HepG2 (cell line): ENCODE results near the gene DPP7. TPM values are rescaled to one million over a fixed set of nuclear protein-coding genes. Genes with fewer than 3 reads are reported as not detected.

Experiments
- AGO1 ChIP-seq: fragments of 200-400 bp; formaldehyde crosslinking; IDR thresholded peaks from 2 replicates; pipeline ENCODE4 v1.6.1; 2017; ENCODE audit warnings: mild to moderate bottlenecking, low read depth, low read length, moderate library complexity; ENCODE audit not compliant: poor library complexity, severe bottlenecking
- CENPX ChIP-seq: sonication (generic); formaldehyde crosslinking; IDR thresholded peaks from 2 replicates; pipeline ENCODE4 v1.9.0; 2021; ENCODE audit warnings: mild to moderate bottlenecking, missing genetic modification reagents, moderate library complexity
- CHD2 ChIP-seq: IDR thresholded peaks from 2 replicates; pipeline ENCODE4 v1.6.1; 2011; ENCODE audit warnings: low read depth, low read length, improper control_type of control experiment
- CREBL2 ChIP-seq: sonication (generic); formaldehyde crosslinking; IDR thresholded peaks from 2 replicates; pipeline ENCODE4 v1.8.1; 2023; ENCODE audit warnings: missing genetic modification reagents, mild to moderate bottlenecking, borderline replicate concordance
- DNMT3B ChIP-seq: conservative IDR thresholded peaks from 2 replicates; pipeline ENCODE4 v1.6.1; 2016; ENCODE audit warnings: missing biosample characterization, control low read depth
- ELF3 ChIP-seq: IDR thresholded peaks from 2 replicates; pipeline ENCODE4 v1.6.1; 2016; ENCODE audit warnings: missing genetic modification reagents, missing compliant biosample characterization
- HNF1A ChIP-seq, 2 experiments: sonication (generic) in 1 of 2; formaldehyde crosslinking in 1 of 2; IDR thresholded peaks; 2 replicates each; pipeline versions ENCODE4 v1.4.0 to v1.6.1; 2016 to 2020; ENCODE audit warnings: borderline replicate concordance in 1 of 2, low read depth in 1 of 2, mild to moderate bottlenecking in 1 of 2, missing genetic modification reagents in 1 of 2
- KLF13 ChIP-seq: sonication (generic); formaldehyde crosslinking; IDR thresholded peaks from 2 replicates; pipeline ENCODE4 v1.4.0; 2020; ENCODE audit warnings: mild to moderate bottlenecking, missing genetic modification reagents
- MBNL3 ChIP-seq: fragments of 250-450 bp; sonication (Bioruptor Pico); conservative IDR thresholded peaks from 2 replicates; pipeline ENCODE4 v1.8.0; 2022; ENCODE audit warnings: mild to moderate bottlenecking, inconsistent platforms
- MEIS1 ChIP-seq: sonication (generic); formaldehyde crosslinking; IDR thresholded peaks from 2 replicates; pipeline ENCODE4 v1.9.0; 2021; ENCODE audit warnings: mild to moderate bottlenecking, missing genetic modification reagents, moderate library complexity, borderline replicate concordance
- NBN ChIP-seq: fragments of 450-650 bp; conservative IDR thresholded peaks from 2 replicates; pipeline ENCODE4 v1.6.1; 2017
- NR2C2 ChIP-seq: sonication (generic); formaldehyde crosslinking; IDR thresholded peaks from 2 replicates; pipeline ENCODE4 v1.4.0; 2020; ENCODE audit warnings: missing genetic modification reagents, mild to moderate bottlenecking, moderate library complexity, borderline replicate concordance
- RARG ChIP-seq: sonication (generic); formaldehyde crosslinking; IDR thresholded peaks from 2 replicates; pipeline ENCODE4 v1.4.0; 2020; ENCODE audit warnings: low read depth, mild to moderate bottlenecking, missing genetic modification reagents
- TEAD3 ChIP-seq: optimal IDR thresholded peaks from 2 replicates; pipeline ENCODE3; 2016; ENCODE audit warnings: borderline replicate concordance
- TMF1 ChIP-seq: sonication (generic); formaldehyde crosslinking; IDR thresholded peaks from 2 replicates; pipeline ENCODE4 v1.8.1; 2022; ENCODE audit warnings: low read depth, missing genetic modification reagents
- ZNF30 ChIP-seq: sonication (generic); formaldehyde crosslinking; IDR thresholded peaks from 2 replicates; pipeline ENCODE4 v1.5.0; 2020; ENCODE audit warnings: mild to moderate bottlenecking, missing genetic modification reagents
- ZNF34 ChIP-seq: sonication (generic); formaldehyde crosslinking; IDR thresholded peaks from 2 replicates; pipeline ENCODE4 v1.4.0; 2020; ENCODE audit warnings: mild to moderate bottlenecking, missing genetic modification reagents, borderline replicate concordance
- ZNF562 ChIP-seq: sonication (generic); formaldehyde crosslinking; IDR thresholded peaks from 2 replicates; pipeline ENCODE4 v1.8.0; 2022; ENCODE audit warnings: missing genetic modification reagents, borderline replicate concordance
- ZNF567 ChIP-seq: sonication (generic); formaldehyde crosslinking; IDR thresholded peaks from 2 replicates; pipeline ENCODE4 v1.8.1; 2023; ENCODE audit warnings: mild to moderate bottlenecking, missing genetic modification reagents, borderline replicate concordance
- ZNF678 ChIP-seq: sonication (generic); formaldehyde crosslinking; IDR thresholded peaks from 2 replicates; pipeline ENCODE4 v1.4.0; 2020; ENCODE audit warnings: mild to moderate bottlenecking, missing genetic modification reagents
- ZNF839 ChIP-seq: sonication (generic); formaldehyde crosslinking; IDR thresholded peaks from 2 replicates; pipeline ENCODE4 v1.4.0; 2020; ENCODE audit warnings: missing genetic modification reagents, mild to moderate bottlenecking, borderline replicate concordance
- ZSCAN20 ChIP-seq: sonication (generic); formaldehyde crosslinking; IDR thresholded peaks from 2 replicates; pipeline ENCODE4 v1.4.0; 2020; ENCODE audit warnings: missing genetic modification reagents, mild to moderate bottlenecking, borderline replicate concordance
- polyA plus RNA-seq, 8 experiments: library from polyadenylated mRNA; depleted of rRNA in 3 of 8; stranded (reverse) in 7 of 8; unstranded in 1 of 8; fragments of >200 nt; fragmentation: Illumina TruSeq in 4 of 8; extraction: Trizol in 4 of 8; gene quantifications; 2 replicates each; pipeline versions ENCODE4 v1.2.1 to v1.2.3, GENCODE V29; 2011 to 2016; ENCODE audit warnings: low read depth in 4 of 8, missing spikeins in 1 of 8, mixed read lengths in 1 of 8; ENCODE audit not compliant: insufficient read depth in 1 of 8
- total RNA-seq, 5 experiments: library from RNA; depleted of rRNA; stranded (reverse); fragments of >200 nt; fragmentation: Illumina TruSeq; extraction: Trizol; gene quantifications; 2 replicates each; pipeline ENCODE4 v1.2.3, GENCODE V29; 2016; ENCODE audit warnings: low read depth in 1 of 5
- TF ChIP-seq, protein P1 (sequence below): sonication (generic); formaldehyde crosslinking; IDR thresholded peaks from 2 replicates; pipeline ENCODE4 v1.8.0; 2022; ENCODE audit warnings: missing genetic modification reagents, mild to moderate bottlenecking, borderline replicate concordance
- TF ChIP-seq, protein P2 (sequence below): sonication (generic); formaldehyde crosslinking; IDR thresholded peaks from 2 replicates; pipeline ENCODE4 v1.8.1; 2023; ENCODE audit warnings: mild to moderate bottlenecking, moderate library complexity, missing genetic modification reagents

DPP7 gene
- total and polyA plus RNA-seq, 2 of the 13 experiments (the other 11 are each of a cell fraction or from before 2014, with no cell fraction given), result 1.2 to 4.5 TPM

- TF ChIP-seq AGO1 (peak; percentile 14), CHD2 (no peak), ZNF567 (CRISPR knock-in tag) (no peak), ZNF34 (CRISPR knock-in tag) (no peak), DNMT3B (CRISPR knock-in tag) (no peak), HNF1A (IDR thresholded peaks at IDR 0.05; ENCODE audit: low read depth) (no peak), HNF1A (CRISPR knock-in tag; IDR thresholded peaks at IDR 0.05; ENCODE audit: borderline replicate concordance) (no peak), ZNF562 (CRISPR knock-in tag) (no peak), RARG (no peak), NBN (no peak), MBNL3 (CRISPR knock-in tag) (no peak), CENPX (CRISPR knock-in tag) (no peak), TMF1 (CRISPR knock-in tag) (no peak), ZNF678 (CRISPR knock-in tag) (peak; percentile 89; the same call in 1 of the 2 replicates), ELF3 (CRISPR knock-in tag) (0 out of 2 replicates have a peak, but pooled peaks have one; percentile 2), TEAD3 (peak; percentile 20), MEIS1 (CRISPR knock-in tag) (no peak), NR2C2 (peak; percentile 51; the same call in 1 of the 2 replicates), KLF13 (0 out of 2 replicates have a peak, but pooled peaks have one; percentile 26), ZSCAN20 (CRISPR knock-in tag) (peak; percentile 92), ZNF839 (CRISPR knock-in tag) (no peak), ZNF30 (CRISPR knock-in tag) (no peak), CREBL2 (no peak)
- TF ChIP-seq, protein P1, sequence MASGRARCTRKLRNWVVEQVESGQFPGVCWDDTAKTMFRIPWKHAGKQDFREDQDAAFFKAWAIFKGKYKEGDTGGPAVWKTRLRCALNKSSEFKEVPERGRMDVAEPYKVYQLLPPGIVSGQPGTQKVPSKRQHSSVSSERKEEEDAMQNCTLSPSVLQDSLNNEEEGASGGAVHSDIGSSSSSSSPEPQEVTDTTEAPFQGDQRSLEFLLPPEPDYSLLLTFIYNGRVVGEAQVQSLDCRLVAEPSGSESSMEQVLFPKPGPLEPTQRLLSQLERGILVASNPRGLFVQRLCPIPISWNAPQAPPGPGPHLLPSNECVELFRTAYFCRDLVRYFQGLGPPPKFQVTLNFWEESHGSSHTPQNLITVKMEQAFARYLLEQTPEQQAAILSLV (CRISPR knock-in tag), result peak; percentile 25; the same call in 1 of the 2 replicates
- TF ChIP-seq, protein P2, sequence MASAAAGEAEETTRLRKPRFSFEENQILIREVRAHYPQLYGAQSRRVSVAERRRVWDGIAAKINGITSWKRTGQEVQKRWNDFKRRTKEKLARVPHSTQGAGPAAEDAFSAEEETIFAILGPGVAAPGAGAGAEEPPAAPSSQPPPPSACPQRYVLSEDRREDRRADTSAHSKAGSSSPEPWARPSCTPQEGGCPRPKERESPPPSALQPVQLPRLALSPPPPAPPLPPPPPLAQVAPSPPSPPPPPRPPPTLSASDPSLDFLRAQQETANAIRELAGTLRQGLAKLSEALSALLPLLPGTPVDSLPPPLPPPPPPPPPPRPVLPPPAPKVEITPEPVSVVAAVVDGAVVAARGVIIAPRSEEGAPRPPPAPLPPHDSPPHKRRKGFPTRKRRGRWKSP, result peak; percentile 8; the same call in 1 of the 2 replicates
Observed at GRCh38 chr9:137085920-137086530, 28.5 kb downstream of the DPP7 start (continued).
